Activated CD4-positive, alpha-beta T cell treated with anti-CD3 and anti-CD28 coated beads, Interleukin-10, Interleukin-2, amounts not matched to agents 100 ng/mL and 50 ng/mL, durations not matched to agents 16 hours and 8 hours (primary cell): ENCODE data around the gene CGA.
A peak's percentile ranks its signal among the peaks of the same experiment; 100 is the strongest.

Experiments used
- DNase-seq: peaks from one replicate; pipeline ENCODE4 v3.0.0-alpha.2; 2020

Gene CGA

DNA sequence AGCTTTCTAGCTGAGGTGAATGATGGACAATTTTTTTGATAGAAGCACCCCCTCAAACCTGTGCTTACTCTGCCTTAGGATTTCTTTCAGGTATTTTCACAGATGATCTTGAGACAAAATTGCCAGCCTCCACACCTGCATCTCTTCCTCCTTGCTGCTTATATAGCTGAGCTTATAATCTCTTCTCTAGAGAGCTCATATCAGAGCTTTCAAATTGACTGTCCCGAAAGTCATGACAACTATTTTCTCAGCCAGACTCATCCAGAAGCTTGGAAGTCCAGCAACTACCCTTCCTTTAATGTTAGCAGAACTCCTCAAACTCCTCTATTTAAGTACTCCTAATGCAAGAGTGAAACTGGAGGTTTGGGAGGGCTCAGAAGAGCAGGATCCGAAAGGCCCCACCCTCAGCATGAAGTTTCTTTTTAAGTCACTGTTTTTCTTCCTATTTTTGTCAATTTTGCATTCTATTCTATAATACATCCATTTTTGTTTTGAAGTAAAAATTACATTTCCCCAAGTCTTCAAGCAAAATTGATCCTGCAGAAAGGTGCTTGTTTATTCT is 12.7 kb downstream of the CGA start:
- DNase-seq, result no peak

DNA sequence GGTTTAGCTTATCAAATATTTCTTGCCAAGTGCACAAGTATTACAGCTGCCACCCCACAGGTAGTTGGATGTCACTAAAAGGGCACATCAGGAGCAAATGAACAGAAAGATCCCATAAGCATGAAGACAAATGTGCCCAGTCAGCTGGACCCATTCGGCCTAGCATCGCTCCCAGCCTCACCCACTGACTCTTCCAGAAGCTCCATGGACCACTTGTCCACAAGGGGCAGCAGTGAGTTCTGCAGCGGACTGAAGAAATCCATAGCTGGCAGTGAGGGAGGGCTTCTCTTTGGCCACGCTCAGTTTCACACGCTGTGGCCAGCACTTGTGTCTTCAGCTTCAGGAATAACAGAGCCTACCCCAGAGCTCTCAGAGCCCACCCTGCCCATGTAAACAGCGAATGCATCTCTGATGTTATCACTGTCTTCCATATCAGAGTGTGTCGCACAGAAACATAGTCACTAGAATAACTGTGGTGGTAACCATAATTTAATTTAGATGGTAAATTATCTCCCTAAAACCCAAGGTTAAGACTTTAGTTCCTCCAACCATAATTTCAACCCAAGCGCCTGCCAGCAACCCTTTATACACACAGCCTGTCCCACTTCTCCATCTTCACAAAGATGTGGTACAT is 15.8 kb downstream of the CGA start:
- peak; percentile 69 for DNase-seq

DNA sequence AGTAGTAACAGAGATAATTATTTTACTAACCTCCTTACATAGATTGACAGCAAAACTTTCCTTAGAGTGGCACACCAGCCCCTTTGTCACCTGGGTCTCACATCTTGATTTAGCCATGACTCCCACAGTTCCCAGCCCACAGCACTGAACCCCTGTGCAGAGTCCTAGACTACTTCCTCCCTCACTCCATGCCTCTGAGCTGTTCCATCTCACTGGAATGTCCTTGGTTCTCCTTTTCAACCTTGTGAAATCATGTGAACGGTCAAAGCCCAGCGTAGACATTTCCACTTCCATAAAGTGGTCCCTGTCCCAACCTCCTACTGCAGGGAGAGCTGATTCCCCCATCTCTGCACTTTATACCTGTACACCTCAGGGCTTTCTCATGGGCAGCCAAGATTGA is 19.7 kb downstream of the CGA start:
- no peak for DNase-seq

DNA sequence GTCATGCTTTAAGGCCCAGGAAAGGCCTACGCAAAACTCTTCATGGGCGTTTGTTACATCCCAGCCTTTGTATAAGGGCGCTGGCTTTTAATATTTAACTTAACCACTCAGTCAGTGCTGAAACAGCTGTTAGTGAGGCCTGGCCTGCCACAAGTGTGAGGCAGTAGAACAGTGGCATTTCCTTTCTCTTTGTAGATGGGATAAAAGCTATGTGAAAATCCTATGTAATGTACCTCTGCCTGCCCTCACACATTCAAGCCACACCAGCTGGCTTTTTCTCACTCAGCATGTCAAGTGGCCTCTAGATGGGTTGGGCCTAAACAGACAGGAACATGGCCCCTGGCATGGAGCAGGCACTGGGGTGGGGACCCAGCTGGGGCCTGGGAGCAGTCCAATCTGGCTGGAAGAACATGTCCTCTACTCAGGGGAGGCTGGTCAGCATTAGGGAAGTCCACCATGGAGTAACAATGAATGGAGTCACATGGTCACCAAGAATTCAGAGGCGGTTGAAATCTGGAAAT is 20.7 kb downstream of the CGA start:
- DNase-seq, result no peak

DNA sequence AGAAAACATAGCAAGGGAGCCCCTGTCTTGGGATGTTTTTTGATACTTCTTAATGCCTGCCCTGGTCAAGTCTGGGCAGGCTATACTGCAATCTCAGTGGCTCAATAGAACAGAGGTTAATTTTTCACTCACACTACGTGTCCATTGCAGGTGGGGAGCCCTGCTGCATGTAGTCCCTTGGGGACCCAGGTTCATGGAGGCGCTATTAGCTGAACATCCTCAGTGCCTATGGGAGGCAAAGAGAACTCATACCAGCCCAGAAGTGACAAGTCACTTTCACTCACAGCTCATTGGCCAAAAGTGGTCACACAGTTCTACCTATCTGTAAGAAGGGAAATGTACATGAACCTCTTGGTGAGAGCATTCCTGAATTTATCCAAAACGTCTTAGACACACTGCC is 23.2 kb downstream of the CGA start:
- no peak for DNase-seq

DNA sequence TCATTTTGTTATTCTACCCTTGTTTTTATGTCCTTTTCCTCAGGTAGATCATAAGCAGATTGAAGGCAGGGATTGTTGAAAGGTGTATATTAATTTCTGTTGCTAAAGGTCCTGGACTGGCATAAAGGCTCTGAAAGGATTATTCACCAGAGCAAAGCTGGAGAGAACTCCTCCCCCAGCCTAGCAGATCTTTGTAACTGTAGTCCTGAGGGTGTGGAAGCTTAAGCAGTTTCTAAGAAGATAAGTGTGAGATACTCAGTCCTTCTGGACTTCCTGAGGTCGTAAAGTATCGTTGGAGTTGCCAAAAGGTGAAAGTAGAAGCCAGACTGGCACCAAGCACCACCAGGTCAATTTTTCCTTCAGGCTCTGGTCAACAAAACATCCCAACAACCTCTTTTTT is 24.2 kb downstream of the CGA start:
- no peak for DNase-seq

DNA sequence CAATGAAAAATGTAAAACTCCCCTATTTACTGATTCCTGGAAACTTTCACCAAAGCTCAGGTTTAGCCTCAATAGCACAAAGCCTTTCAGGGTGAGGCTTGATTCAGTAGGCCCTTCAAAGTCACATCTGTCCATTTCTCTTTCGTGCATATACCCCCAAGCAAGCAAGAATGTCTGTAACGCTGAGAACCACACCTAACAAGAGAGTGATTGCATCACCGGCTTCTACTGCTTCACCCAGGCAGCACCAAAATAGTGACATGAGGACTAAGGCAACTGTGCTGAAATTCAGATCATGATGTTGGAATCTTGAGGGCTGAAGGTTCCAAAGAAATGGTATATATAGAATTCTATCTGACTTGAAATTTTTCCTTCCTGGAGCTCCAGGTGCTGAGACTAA is 26.1 kb downstream of the CGA start:
- no peak for DNase-seq

DNA sequence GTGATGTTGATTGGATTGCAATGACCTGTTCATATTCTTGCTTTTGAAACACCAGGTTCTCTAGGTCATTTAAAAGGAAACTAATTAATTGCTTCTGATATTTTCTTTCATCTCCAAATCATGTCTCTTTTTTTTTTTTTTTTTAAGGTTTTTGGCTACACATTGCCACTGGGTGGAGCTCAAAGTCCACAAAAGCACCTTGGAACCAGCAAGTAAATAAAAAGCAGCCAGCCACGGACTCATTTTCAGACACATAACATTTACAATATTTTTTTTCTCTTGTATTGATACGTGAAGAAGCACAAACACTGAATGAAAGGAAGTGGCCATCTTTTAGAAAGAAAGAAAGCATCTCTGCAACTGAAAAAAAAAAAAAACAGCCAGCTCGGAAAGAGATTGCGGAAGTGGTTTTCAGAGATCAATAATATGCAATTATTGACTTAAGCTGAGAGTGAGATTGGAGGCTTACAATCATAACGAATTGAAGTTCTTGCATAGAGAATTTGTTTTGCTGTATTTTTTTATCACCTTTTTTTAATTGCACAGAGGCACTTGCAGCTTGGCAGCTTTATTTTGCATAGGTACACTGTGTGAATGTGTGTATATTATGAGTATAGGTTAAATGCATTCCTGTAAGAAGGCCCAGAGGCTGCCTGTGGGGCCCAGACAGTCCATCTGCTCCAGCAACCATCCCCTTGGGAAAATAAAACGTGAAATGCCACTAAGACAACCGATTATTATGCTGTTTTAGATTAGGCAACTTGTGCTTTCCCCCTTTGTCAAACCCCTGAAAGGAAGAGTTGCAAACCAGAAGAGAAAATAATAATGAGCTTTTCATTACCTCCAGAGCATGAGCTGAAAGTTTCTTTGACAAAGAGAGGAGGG is 28.2 kb downstream of the CGA start:
- peak; percentile 59 for DNase-seq

DNA sequence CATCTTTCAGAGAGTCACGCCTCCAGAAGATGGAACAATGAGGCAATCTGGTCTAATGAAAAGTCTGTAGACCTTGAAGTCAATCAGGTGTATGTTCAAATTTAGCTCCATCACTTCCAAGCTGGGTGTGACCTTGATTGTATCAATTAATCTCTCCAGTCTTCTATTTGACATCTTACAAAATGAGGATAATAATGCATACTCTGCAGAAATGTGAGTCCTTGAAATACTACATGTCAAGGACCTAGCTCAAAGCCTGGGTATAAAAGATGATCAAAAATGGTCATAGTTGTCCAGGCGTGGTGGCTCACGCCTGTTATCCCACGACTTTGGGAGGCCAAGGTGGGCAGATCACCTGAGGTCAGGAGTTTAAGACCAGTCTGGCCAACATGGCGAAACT is 29.8 kb downstream of the CGA start:
- DNase-seq, result no peak

DNA sequence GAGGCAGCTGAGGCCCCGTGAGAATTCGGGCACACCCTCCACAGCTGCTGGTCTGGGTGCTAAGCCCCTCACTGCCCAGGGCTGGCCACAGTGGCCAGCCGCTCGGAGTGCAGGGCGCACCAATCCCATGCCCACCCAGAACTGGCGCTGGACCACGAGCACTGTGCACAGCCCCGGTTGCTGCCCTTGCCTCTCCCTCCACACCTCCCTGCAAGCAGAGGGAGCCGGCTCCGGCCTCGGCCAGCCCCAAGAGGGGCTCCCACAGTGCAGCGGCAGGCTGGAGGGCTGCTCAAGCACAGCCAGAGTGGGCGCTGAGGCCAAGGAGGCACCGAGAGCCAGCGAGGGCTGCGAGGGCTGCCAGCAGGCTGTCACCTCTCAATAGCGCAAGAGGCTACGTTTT is 35.0 kb downstream of the CGA start:
- DNase-seq, result no peak

DNA sequence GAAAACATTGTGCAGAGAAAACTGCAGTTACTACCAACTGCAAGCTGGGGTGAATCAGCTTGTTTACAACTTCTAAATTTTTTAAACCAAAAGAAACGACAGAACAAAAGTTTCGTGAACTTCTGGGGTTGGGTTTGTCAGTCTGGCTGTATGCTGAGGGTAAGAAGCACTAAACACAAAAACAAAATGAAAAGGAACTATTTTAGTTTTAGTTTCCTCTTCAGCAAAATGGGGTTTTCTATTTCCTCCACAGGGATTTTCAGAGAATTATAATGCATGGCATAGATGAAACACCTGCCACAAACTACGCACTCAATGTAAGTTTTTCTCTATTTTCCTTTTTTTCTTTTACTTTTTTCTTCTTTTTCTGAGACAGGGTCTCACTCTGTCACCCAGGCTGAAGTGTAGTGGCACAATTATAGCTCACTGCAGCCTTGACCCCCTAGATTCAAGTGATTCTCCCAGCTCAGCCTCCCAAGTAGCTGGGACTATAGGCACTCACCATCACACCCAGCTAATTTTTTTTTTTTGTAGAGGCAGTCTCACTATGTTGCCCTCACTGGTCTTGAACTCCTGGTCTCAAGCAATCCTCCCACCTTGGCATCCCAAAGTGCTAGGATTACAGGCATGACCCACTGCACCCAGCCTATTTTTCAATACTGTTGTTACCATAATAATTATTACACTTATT is 40.6 kb downstream of the CGA start:
- no peak for DNase-seq

DNA sequence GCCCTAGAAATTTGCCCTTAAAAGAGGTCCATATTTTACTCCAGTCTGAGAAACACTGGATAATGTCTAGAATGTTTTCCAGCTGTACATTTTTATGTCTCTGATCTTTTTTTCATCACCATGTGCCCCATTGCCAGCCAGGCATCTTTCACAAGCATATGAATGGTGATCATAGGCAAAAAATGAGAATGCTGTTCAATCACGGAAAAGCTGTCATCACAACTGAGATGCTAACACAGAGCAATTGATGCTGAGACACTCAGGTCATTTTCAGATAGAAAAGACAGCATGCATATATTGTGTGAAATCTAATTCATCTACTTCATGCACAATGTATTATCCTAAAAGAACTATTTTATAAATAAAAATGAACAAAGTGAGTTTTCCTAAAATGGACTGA is 41.6 kb downstream of the CGA start:
- DNase-seq, result no peak

DNA sequence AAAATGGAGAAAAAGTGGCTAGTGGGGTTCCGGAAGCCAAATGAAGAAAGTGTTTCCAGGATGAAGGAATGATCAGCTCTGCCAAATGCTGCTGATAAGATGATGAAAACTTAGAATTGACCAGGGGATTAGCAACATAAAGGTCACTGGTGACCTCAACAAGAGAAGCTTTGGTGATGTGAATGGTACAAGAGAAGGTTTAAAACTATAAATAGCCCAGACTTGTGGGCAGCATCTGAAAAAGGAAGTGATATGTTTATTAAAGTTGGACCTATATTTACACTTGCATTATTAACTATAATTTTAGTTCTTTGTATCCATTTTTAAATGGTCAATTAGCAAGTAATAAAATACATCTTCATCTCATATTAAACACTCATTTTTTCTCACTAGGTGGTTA is 45.1 kb downstream of the CGA start:
- DNase-seq, result no peak

DNA sequence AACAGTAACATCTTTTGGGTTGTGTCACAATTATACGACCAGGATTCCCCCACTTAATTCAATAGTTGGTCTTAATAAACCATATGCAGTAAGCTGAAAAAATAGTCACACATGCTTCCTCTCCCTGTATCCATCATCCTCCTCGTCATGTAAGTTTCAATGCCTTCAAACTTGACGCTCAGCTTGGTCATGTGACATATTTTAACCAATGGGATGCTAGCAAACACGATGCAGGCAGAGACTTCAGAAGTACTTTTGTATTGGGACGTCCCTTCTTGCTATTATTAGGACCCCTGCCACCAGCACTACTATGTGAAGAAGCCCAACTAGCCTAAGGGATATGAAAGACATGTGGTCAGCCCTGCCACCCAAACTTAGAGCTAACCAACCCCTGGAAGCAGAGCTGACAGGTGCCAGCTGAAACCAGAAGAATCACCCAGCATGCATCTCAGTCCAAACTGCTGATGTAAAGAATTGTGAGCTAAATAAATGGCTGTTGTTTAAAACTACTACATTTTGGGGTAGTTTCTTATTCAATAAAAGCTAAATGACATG is 49.3 kb downstream of the CGA start:
- DNase-seq, result no peak

DNA sequence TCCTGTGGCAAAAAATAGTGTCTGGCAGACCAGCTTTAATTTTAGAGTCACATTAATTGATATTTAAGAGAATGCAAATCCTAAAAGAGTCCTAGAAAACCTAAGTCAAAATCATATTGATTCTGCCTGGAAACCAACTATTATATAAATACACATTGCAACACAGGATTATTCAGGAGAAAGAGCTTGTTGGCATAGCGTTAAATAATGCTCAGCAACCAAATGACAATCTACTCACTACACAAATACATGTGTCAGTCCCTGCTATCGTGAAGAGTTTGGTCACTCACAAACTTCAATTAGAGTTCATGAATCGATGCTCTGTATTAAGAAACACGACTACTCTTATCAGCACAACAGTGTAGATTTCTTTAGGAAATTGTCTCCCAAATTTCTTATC is 54.2 kb downstream of the CGA start:
- no peak for DNase-seq
